GM18907 (cell line): ENCODE data around the gene TIE1.
"Not testable (repeated sequence)": the region's sequence is repeated elsewhere in the genome, so short reads cannot be mapped to it uniquely, and the experiment has no call there.

ENCODE experiments used
- ATAC-seq: cut with Tn5 transposase; IDR thresholded peaks from one replicate; pipeline ENCODE4 v1.9.1; 2021; ENCODE audit warnings: mild to moderate bottlenecking, moderate library complexity; ENCODE audit not compliant: unreplicated experiment

Gene TIE1

GRCh38 chr1:43358746-43359693 lies 58.2 kb downstream of the TIE1 start, which contains the start of gene CDC20:
Gene CDC20, plus strand, starts transcription at chr1:43358981. Its CDS starts 235 bp downstream, at chr1:43359216.
- ATAC-seq = peak; percentile 92

GRCh38 chr1:43359696-43360095 lies 58.9 kb downstream of the TIE1 start:
- ATAC-seq = no peak

- ATAC-seq = no peak
Measured at GRCh38 chr1:43360616-43361015, 59.8 kb downstream of the TIE1 start.

GRCh38 chr1:43363283-43363934 lies 62.6 kb downstream of the TIE1 start:
- no peak for ATAC-seq

DNA sequence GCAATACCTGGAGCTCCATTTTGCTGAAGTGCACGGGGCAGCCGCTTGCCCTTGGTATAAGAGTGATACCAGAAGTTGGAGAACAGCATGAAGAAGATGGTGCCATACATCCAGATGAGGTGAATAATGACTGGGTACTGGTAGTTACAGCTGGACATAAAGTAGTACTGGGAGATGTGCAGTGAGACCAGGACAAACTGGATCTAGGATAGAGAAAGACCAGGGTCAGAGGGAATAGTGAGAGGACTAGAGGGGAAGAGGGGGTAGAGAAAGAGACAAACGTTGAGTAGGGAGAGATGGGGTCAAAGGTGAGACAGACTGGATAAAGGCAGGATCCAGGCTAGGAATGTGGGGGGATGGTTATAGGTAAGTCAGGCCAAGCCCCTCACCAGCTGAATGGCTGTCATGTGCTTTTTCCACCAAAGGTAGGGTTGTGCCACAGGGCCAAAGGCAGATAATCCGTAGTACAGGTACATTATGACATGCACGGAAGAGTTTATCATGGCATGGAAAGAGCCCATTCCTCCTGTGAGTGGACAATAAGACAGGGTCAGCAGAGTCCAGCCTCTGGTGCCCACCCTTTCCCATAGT lies 63.2 kb downstream of the TIE1 start:
- ATAC-seq = no peak

DNA sequence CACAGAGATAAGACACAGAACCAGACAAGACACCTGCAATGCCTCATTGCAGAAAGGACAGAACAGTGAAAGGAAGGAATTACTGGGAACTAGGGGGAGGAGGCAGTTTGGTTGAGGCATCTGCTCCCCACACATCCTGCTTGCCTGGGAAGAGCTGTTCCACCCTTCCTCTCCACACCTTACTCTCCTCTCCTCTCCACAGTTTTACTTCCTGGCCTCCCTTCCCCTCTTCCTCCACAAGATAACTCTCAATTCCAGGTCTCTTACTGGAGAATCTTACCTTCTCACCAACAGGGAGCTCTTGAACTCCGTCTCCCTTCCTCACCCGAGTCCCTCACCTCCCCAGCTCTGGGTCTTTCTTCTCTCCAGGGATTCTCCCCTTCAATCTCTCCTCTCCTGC lies 64.9 kb downstream of the TIE1 start:
- ATAC-seq = no peak

DNA sequence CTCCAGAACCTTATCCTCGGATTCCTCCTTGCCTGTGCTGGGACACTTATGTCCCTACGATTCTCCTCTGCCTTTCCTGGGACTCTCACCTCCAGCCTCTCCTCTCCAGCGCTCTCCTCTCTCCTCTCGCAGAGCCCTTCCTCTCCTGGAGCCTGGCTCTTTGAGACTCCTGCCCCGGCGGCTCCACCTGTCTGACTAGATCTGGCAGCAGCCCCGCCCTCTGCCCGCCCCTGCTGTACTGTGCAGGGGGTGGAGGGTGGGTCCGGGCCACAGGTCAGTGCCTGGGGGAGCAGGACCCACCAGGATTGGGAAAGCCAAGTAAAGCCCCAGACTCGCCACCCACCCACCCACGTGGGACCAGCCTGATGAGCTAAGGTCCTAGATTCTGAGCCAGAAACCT lies 65.4 kb downstream of the TIE1 start:
- no peak for ATAC-seq

DNA sequence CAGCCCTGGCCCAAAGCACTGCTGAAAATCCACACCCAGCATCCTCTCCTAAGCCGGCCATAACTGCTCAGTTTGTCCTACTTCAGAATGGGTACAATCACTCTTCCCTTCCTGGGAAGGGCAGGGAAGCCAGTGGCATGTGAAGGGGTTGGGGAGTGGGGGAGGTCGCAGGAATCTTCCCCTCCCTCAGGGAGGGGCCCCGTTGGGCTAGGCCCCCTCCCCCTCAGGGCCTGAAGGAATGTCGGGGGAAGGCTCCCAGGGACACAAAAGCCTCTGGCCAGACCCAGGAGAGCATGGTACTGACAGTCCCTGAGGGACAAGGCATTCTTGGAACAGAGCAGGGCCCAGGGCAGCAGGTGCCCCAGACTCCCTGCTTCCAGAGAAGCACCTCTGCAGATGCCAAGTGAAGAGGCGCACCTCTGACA lies 65.8 kb downstream of the TIE1 start:
- ATAC-seq = no peak

GRCh38 chr1:43367026-43367903 lies 66.5 kb downstream of the TIE1 start:
- ATAC-seq = peak; percentile 50

- peak; percentile 72 for ATAC-seq
Measured at GRCh38 chr1:43367904-43368645, 67.3 kb downstream of the TIE1 start, which contains the start of gene ELOVL1. Gene ELOVL1, minus strand, starts transcription at chr1:43368011. Its CDS starts 2,402 bp downstream, at chr1:43365609.

- no peak for ATAC-seq
Measured at GRCh38 chr1:43368646-43369020, 67.9 kb downstream of the TIE1 start.

DNA sequence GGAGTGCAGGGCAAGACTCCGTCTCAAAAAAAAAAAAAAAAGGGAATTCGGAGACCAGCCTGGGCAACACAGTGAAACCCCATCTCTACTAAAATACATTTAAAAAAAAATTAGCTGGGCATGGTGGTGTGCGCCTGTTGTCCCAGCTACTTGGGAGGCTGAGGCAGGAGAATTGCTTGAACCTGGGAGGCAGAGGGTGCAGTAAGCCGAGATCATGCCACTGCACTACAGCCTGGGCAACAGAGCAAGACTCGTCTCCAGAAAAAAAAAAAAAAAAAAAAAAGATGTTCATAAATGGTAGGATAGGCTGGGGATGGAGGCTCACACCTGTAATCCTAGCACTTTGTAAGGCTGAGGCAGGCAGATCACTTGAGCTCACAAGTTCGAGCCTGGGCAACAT lies 69.0 kb downstream of the TIE1 start:
- ATAC-seq = not testable (repeated sequence)

- ATAC-seq = no peak
Measured at GRCh38 chr1:43370564-43370963, 69.8 kb downstream of the TIE1 start.

DNA sequence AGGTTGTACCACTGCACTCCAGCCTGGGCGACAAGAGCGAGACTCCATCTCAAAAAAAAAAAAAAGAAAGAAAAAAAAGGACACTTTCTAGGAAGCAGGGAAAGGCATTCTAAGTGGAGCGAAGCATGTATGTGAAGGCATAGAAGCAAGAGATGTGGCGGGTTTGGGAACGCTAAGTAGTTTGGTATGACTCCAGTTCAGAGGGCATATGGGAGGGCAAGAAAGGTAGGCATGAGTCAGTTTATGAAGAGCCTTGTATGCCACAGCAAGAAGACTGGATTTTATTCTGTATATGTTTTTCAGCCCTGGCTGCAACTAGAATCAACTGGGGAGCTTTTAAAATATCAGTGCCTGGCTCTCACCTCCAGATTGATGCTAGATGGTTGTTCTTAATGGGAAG lies 71.4 kb downstream of the TIE1 start:
- ATAC-seq = no peak
